NB4 (cell line): ENCODE measurements around the gene KRT7.

Source experiments
- CTCF ChIP-seq: IDR thresholded peaks from one replicate; pipeline ENCODE4 v1.5.1; 2012; ENCODE audit warnings: low read depth, low read length
- MYC ChIP-seq: IDR thresholded peaks from 2 replicates; pipeline ENCODE4 v1.6.1; 2011; ENCODE audit warnings: low read depth, low read length
- POLR2A ChIP-seq: IDR thresholded peaks from 2 replicates; pipeline ENCODE4 v1.6.1; 2011; ENCODE audit warnings: mild to moderate bottlenecking; ENCODE audit not compliant: insufficient read length; ENCODE audit errors: extremely low read depth

GRCh38 chr12:52235001-52235764 lies 2.1 kb downstream of the KRT7 start:
- TF ChIP-seq CTCF (peak; percentile 26), MYC (no peak), POLR2A (no peak)
